Cardiac muscle cell (in vitro differentiated cells and primary cell): ENCODE results near the gene OR13C2. TPM values are rescaled to one million over a fixed set of nuclear protein-coding genes. Genes with fewer than 3 reads are reported as not detected.
"Not testable (repeated sequence)": the region's sequence is repeated elsewhere in the genome, so short reads cannot be mapped to it uniquely, and the experiment has no call there.

Experiments used
- DNase-seq, 2 donors: peaks; one replicate each; pipeline versions ENCODE4 v3.0.0 to v3.0.0-alpha.2; 2010 to 2017; ENCODE audit warnings: low read depth in 1 of 2, low spot score in 1 of 2
- H3K27ac ChIP-seq: fragments of 200-600 bp; sonication (generic); 2 replicates; pipeline ENCODE4 v1.5.1; 2016
- H3K27me3 ChIP-seq: fragments of 200-600 bp; sonication (generic); 2 replicates; pipeline ENCODE4 v1.6.0; 2016; ENCODE audit warnings: control low read depth
- H3K36me3 ChIP-seq: fragments of 200-600 bp; sonication (generic); 2 replicates; pipeline ENCODE4 v1.5.1; 2016; ENCODE audit warnings: control low read depth
- H3K4me1 ChIP-seq: fragments of 200-600 bp; sonication (generic); 2 replicates; pipeline ENCODE4 v1.8.1; 2017; ENCODE audit warnings: low read depth, mild to moderate bottlenecking, mixed run types
- H3K4me3 ChIP-seq: fragments of 200-600 bp; sonication (generic); 2 replicates; pipeline ENCODE4 v1.5.1; 2016; ENCODE audit warnings: mild to moderate bottlenecking
- H3K9me3 ChIP-seq: fragments of 200-600 bp; sonication (generic); 2 replicates; pipeline ENCODE4 v1.5.1; 2017; ENCODE audit warnings: low read depth, mild to moderate bottlenecking, control low read depth
- CTCF ChIP-seq: IDR thresholded peaks from 2 replicates; pipeline ENCODE4 v1.5.1; 2012; ENCODE audit warnings: low read depth, mild to moderate bottlenecking, low read length
- polyA plus RNA-seq: library from polyadenylated mRNA; unstranded; fragments of >200 nt; fragmentation: Nextera tagmentation; extraction: Ambion mirVana; gene quantifications from 2 replicates; pipeline ENCODE4 v1.2.1, GENCODE V29; 2016
- total RNA-seq: library from RNA; depleted of rRNA; stranded (reverse); fragments of >200 nt; gene quantifications from 2 replicates; pipeline ENCODE4 v1.2.3, GENCODE V29; 2016

The OR13C2 gene, protein sequence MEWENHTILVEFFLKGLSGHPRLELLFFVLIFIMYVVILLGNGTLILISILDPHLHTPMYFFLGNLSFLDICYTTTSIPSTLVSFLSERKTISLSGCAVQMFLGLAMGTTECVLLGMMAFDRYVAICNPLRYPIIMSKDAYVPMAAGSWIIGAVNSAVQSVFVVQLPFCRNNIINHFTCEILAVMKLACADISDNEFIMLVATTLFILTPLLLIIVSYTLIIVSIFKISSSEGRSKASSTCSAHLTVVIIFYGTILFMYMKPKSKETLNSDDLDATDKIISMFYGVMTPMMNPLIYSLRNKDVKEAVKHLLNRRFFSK
- total RNA-seq (0.48 and 0.53 TPM in 2 replicates), polyA plus RNA-seq (0.51 TPM in 1 of 2 replicates, not detected in the other)

GRCh38 chr9:104605527-104605926 is at the start of gene OR13C2:
Gene OR13C2 (minus strand): TSS chr9:104605627. CDS start chr9:104605627, 0 bp downstream.
- H3K27ac ChIP-seq, H3K4me1 ChIP-seq, H3K27me3 ChIP-seq, H3K9me3 ChIP-seq, DNase-seq, H3K36me3 ChIP-seq, H3K4me3 ChIP-seq: not testable (repeated sequence)

GRCh38 chr9:104635456-104635855 is 30.0 kb upstream of the OR13C2 start:
- Histone ChIP-seq H3K4me3 (no peak overlapping the region), H3K27ac (no peak overlapping the region), H3K36me3 (no peaks in the 10 kb centered on the region), H3K4me1 (no peaks in the 10 kb centered on the region), H3K27me3 (no peaks in the 10 kb centered on the region), H3K9me3 (no peaks in the 10 kb centered on the region)
- TF ChIP-seq CTCF: no peak
- no peak for DNase-seq

DNA sequence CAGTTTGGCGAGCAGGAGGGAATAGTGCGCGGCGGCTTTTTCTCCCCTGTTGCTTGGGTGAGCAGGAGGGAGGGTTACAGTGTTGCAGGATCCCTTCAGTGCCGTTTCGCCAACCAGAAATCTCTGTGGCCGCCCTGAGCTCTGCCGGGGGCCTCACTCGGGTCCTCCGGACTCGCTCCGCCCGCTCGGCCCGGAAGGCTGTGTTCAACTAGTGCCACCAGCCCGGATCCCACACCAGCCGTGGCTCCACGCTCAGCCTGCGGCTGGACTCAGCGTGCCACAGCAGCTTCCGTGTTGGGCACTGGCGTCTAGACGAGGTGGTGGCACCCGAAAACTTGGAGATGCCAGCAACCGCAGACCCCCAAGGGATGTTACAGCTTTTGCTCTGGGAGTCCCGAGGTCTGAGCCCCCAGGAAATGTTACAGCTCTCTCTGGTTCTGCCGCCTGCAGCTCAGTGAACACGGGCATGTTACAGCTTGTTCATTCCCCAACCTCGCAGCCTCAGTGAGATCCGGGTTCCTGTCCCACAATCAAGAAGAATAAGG is 28.6 kb upstream of the OR13C2 start:
- no peaks in the 10 kb centered on the region for H3K27me3 ChIP-seq
- no peak for TF ChIP-seq CTCF
- H3K4me1 ChIP-seq: no peaks in the 10 kb centered on the region
- no peaks in the 10 kb centered on the region for H3K36me3 ChIP-seq
- no peak overlapping the region for H3K4me3 ChIP-seq
- no peak overlapping the region for H3K27ac ChIP-seq
- H3K9me3 ChIP-seq: no peaks in the 10 kb centered on the region
- DNase-seq: no peak

DNA sequence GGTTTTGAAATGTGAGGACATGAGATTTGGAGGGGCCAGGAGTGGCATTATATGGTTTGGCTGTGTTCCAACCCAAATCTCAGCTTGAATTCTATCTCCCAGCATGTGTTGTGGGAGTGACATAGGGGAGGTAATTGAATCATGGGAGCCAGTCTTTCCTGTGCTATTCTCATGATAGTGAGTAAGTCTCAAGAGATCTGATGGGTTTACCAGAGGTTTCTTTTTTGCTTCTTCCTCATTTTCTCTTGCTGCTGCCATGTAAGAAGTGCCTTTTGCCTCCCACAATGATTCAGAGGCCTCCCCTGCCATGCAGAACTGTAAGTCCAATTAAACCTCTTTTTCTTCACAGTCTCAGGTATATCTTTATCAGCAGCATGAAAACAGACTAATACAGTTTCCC is 20.5 kb upstream of the OR13C2 start:
- H3K27ac ChIP-seq, H3K9me3 ChIP-seq, DNase-seq, H3K36me3 ChIP-seq, H3K27me3 ChIP-seq, H3K4me1 ChIP-seq, H3K4me3 ChIP-seq: not testable (repeated sequence)

- no peak for DNase-seq
- H3K4me1 ChIP-seq: no peaks in the 10 kb centered on the region
- no peak within 1 kb of the TSS for H3K4me3 ChIP-seq
- no peaks in the 10 kb centered on the region for H3K36me3 ChIP-seq
- no peak within 1 kb of the TSS for H3K27ac ChIP-seq
- H3K27me3 ChIP-seq: no peaks in the 10 kb centered on the region
- H3K9me3 ChIP-seq: no peaks in the 10 kb centered on the region
- no peak for TF ChIP-seq CTCF
Observed at GRCh38 chr9:104618104-104618503, 12.7 kb upstream of the OR13C2 start, which contains the start of gene OR13C9. Gene OR13C9 (minus strand): TSS chr9:104618204. CDS start chr9:104618204, 0 bp downstream.

DNA sequence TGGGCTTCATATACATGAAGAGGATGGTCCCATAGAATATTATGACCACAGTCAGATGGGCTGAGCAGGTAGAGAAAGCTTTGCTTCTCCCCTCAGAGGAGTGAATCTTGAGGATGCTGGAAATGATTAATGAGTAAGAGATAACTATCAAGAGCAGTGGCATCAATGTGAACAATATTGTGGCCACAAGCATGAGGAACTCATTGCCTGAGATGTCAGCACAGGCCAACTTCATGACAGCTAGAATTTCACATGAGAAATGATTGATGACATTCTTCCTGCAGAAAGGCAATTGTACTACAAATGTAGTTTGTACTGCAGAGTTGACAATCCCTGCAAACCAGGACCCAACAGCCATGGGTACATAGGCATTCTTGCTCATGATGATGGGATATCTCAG is 12.0 kb upstream of the OR13C2 start:
- Histone ChIP-seq H3K4me1 (no peaks in the 10 kb centered on the region), H3K36me3 (no peaks in the 10 kb centered on the region), H3K9me3 (no peaks in the 10 kb centered on the region), H3K27ac (no peak overlapping the region), H3K4me3 (no peak overlapping the region), H3K27me3 (no peaks in the 10 kb centered on the region)
- DNase-seq: no peak
- no peak for TF ChIP-seq CTCF
